Glomerular visceral epithelial cell (primary cell): ENCODE results near the gene EVC.

Experiments
- DNase-seq: peaks from one replicate; pipeline ENCODE4 v3.0.0-alpha.2; 2016; ENCODE audit errors: extremely low spot score

The EVC gene

DNA sequence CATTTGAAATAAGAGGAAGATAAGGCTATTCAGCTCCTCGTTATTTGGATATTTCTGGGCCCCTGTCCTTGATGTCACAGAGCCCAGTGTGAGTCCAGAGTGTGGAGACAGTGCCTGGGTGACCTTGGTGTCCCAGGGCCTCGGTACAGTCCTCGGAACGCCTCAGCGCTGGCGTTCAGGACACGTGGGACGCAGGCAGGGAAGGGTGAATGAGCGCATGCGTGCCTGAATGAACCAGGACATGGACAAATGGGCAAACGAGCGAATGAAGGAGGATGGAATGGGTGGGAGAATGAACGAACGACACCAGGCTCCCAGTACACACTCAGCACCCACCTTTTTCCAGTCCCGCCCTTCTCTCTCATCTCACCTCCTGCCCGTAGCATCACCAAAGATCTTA lies 44.2 kb downstream of the EVC start:
- DNase-seq, result no peak

DNA sequence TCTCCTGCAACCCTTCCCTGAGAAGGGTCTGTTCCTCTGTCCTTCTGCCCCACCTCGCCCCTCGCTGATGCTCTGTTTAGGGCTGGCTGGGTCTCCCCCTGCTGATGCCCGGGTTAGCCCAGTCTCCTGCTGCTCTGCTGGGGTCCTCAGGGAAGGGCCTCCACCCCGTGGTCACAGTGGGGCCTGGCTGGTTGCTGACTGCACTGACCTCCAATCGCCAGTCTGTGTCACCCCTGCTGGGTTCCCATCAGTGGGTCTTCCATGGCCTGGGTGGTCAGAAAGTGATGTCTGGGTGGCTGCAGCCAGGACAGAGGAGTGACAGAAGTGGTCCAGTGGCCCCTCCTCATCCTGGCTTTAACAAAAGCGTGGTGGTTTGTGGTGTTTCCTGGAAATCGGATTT lies 44.7 kb downstream of the EVC start:
- no peak for DNase-seq

DNA sequence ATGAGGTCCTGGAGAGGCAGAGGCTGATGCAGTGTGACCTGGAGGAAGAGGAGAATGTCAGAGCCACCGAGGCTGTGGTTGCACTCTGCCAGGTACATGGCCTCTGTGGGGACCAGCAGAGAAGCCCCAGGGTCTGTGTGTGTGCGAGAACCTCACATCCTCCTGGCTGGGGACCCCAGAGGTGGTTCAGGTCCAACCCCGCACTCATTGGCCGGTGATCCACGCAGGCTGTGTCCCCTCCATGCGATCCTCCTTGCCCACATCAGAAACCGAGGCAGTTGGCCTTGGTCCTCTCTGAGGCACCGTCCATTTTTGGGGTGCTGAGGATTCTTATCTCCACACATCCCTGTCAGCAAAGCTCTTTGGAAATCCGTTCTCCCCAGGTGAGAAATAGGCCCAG lies 45.3 kb downstream of the EVC start:
- no peak for DNase-seq

DNA sequence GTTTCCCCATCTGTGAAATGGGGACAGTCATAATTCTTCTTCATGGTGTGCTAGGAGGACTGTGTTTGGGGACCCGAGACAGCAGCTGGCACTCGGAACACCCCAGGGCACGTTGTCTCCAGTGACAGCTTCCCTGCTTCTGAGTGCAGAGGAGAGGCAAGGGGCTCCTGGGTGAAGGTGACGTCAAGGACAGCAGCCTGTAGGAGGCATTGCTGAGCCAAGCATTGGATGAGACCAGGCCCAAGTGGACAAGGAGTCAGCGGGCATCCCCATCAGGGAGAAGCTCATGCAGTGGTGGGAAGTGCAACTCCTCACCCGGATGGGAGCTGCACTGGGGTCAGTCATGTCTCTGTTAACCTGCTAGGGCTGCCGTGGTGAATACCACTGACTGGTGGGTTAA lies 46.1 kb downstream of the EVC start:
- no peak for DNase-seq

DNA sequence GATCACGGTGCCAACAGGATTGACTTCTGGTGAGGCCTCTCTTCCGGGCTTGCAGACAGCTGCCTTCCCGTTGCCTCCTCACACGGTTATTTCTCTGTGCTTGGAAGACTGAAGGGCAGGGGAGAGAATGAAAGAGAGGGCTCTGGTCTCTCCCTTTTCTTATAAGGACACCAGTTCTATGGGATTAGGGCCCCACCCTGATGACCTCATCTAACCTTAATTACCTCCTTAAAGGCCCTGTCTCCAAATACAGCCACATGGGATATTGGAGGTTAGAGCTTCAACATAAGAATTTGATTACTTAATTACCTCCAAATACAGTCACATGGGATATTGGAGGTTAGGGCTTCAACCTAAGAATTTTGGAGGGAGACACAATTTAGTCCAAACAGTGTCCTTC lies 46.5 kb downstream of the EVC start:
- no peak for DNase-seq

DNA sequence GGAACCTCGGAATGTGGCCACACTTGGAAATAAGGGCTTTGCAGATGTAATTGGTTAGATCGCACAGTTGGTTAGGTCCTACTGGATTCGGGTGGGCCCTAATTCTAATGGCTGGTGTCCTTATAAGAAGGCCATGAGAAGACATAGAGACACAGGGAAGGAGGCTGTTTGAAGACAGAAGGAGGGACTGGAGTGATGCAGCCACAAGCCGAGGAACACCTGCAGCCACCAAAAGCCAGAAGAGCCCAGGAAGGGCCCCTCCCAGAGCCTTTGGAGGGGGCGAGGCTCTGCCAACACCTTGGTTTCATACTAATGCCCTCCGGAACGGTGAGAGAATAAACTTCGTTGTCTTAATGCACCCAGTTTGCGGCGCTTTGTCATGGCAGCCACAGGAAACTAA lies 47.0 kb downstream of the EVC start:
- DNase-seq, result no peak

DNA sequence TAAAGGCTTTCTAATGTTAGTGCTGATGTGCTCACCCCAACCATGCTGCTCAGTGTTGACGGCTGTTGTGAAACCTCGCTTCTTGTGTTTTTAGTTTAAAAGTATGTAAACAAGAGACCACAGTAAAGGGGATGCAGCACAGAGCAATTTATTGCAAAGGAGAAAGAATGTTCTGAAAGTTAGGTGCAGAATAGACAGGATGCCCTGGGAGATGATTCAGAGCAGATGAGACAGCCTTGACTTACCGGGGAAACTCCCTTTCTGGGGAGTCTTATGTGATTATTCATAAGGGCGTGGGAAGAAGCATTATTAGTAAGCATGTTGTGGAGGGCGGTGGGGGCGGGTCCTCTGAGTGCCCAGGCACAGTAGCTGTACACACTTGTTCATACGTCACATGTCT lies 47.7 kb downstream of the EVC start:
- peak; percentile 93 for DNase-seq

DNA sequence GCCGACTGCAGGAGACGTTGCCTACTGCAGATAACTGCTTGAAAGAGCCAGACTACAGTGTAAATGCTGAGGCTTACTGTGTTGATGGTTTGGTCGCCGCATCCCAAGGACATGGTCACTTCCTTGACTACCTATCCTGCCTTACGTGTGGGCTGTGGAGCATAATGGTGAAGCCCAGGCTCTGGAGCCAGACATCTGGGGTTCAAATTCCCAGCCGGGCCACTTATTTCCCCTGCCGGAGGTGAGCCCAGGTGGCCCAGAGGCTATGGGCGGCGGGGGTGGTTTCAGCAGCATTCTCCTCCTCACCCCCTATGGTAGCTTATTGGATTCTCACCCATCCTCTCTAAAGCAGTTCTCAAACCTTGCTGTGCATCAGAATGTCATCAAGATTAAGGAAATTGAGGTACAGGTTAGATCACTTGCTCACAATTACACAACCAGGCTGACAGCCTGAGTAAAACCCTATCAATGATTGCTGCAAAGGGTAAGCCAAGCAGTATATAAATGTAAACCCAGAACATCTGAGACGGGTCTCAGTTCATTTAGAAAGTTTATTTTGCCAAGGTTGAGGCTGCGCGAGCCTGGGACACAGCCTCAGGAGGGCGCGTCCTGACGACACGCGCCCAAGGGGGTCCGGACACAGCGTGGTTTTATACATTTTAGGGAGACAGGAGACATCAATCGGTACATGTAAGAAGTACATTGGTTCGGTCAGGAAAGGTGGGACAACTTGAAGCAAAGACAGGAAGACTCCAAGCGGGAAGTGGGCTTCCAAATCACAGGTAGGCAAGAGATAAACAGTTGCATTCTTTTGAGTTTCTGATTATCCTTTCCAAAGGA lies 48.5 kb downstream of the EVC start:
- DNase-seq, result no peak

DNA sequence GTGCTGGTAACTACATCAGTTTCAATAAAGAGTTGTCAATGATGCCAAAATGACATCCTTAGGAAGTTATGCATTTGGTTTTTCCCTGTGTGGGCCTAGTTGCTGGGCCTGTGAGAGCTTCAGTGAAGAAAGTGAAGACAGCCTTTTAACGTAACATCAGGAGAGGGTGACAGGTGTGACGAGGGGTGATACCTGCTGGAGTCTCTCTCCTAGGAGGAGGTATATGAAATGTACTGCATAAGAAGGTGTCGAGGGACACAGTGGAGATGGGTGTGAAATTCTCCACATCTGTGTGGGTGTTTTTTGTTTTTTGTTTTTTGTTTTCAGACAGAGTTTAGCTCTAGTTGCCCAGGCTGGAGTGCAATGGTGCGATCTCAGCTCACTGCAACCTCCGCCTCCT lies 49.2 kb downstream of the EVC start:
- DNase-seq, result no peak

DNA sequence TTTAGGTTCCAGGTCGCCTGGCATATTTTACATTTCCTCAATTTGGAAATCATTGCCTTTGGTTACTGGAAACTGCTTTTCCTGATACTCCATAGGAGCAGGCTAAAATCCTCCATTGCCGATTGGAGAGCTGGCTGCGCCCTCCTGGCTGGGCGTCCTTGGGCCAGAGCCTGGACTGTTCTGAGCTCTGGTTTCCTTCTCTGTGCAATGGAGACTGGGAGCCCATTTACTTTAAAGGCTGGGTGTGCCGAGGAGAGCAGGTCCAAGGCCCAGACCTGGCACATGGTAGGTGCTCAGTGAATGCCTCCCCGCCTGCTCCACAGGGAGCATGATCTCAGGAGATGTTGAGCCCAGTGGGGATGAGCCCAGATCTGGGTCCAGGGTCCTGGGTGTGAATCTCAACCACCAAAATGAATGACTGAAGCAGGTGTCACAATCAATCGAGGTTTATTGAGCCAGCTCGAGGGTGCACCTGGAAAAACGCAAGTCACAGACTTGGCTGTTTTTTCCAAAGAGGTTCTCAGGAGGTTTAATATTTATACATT lies 50.0 kb downstream of the EVC start:
- DNase-seq, result no peak

DNA sequence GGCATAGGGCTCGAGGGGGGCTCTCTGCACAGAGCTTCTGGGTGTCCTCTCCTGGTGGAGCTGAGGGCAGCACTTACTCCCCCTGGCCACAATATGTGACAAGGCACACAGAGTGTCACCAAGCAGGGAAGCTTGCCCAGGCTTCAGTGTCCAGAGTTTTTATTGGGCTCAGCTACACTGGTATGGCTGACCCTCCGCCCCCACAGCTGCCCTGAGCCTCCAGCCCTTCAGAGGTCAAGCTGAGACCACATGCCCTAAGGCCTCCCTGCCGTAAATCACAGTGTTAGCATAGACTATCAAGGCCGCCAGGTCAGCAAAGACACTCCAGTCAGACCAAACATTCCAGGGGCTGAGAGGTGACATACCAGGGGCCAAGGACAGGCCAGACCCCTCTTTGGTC lies 59.0 kb downstream of the EVC start:
- DNase-seq, result no peak

DNA sequence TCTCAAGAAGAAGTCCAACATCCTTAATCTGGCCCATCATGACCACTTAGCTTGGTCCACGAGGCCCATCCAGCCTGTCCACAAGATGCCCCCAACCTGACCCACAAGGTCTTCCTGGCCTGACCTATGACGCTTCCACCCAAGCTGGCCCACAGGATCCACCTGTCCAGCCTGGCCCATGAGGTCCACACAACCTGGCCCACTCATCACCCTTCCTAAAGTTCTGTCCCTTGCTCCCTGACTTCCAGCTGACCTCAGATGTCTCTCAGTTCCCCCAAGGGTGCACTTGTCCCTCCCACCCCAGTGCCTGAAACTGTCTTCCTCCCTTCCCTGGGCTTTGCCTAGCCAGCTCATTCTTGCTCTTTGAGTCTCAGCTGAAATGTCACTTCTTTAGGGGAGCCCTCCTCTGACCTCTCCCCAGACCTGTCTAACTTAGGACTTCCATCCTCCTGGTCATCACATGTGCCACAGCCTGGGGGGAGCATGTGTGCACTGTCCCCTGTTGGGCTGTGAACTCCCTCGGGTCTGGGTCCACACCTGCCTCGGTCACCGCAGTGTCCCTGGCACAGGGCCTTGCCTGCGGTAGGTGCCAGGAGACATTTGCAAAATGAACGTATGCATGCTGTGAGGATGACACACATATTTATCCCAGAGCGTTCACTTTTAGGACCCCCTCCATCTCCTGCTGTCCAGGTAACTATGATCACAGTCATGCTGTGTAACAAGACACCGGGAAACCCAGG lies 61.7 kb downstream of the EVC start:
- no peak for DNase-seq

DNA sequence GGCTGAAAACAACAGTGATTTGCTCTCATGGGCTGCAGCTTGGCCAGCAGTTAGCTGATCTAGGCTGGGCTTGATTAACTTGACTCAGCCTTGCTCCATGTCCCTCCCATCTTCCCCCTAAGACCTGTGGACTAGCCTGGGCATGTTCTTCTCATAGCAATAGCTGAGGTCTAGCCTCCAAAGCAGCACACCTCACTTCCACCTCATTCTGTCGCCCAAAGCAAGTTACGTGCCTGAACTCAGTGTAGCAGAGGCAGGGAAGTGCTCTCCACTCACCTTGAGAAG lies 62.2 kb downstream of the EVC start:
- no peak for DNase-seq

DNA sequence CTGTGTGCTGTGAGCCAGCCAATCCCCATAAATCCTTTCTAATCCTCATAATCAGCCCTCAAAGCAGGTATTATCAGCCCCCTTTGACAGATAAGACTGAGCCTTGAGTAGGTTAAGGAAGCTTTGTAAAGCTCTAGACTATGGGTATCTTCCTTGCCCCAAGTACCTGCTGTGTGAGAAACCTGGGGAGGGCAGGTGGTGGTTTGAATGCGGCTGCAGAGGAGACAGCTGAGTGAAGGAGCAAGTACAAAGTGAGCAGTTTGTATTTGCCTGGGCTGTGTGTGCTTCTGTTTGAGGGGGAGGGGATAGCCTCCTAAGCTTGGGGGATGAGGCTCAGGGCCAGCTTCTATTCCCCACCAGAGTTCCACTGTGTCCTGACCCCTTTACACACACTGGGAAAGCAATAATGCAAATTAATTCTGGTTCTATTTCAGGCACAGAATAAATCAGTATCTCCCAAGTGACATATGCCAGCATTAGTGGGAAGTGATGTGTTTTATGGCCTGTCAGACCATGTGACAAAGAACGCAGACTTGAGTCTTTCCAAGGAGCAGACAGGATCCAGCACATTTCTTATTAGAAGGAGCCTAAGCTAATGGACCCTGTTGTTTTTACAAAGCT lies 63.5 kb downstream of the EVC start:
- DNase-seq, result no peak

DNA sequence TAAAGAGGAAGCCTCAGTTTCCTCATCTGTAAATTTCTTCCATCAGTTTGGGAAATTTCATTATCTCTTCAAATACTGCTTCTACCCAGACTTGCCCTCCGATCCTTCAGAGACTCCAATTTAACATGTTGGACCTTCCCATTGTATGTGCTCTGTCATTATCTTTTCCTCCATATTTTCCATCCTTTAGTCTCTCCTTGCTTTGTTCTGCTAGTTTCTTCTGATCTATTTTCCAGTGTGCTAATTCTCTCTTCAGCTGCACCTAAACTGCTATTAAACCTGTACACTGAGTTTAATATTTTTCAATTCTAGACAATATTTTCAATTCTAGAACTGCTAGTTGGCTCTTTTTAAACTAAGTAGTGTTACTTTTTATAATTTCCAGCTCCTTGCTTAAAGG lies 65.5 kb downstream of the EVC start:
- DNase-seq, result no peak

DNA sequence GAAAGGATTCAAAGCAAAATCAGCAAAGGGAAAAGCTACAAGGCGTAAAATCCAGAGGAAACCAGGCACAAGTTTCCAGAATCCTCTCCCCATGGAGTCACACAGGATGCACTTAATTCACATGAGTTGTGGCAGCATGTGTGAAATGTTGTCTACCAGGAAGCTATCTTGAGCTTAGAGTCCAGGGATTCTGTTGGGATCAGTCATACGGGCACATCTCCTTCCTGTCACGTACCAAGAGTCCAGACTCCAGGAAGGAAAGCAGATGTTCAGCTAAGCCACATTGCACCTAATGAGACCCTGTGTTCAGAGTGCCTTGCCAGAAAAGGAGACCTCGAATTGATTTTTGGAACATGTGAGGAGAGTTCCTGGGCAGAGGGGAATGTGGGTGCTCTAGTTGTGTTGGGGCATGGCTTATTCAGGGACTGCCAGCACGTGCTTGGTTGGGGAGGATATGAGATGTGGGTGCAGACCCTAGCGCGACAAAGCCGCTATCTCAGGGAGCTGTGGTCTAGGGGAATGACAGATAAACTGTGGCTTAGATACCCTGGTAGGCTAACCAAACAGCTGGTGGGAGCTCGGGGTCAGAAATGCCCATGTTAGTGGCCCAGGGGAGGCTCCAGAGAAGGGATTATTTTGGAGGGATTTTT lies 70.0 kb downstream of the EVC start:
- DNase-seq, result peak; percentile 38

DNA sequence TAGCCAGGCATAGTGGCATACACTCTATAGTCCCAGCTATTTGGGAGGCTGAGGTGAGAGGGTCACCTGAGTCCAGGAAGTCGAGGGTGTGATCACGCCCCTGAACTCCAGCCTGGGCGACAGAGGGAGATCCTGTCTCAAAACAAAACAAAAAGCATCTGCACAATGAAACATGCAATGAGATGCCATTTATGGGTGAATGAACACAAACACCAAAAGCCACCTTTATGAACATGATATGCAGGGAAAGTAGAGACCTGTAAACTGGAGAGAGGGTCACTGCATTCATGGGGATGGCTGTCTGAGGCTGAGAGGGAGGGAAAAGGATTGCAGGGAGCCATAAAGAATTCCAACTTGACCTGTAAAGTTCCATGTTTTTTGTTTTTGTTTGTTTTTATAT lies 70.7 kb downstream of the EVC start:
- DNase-seq, result no peak

DNA sequence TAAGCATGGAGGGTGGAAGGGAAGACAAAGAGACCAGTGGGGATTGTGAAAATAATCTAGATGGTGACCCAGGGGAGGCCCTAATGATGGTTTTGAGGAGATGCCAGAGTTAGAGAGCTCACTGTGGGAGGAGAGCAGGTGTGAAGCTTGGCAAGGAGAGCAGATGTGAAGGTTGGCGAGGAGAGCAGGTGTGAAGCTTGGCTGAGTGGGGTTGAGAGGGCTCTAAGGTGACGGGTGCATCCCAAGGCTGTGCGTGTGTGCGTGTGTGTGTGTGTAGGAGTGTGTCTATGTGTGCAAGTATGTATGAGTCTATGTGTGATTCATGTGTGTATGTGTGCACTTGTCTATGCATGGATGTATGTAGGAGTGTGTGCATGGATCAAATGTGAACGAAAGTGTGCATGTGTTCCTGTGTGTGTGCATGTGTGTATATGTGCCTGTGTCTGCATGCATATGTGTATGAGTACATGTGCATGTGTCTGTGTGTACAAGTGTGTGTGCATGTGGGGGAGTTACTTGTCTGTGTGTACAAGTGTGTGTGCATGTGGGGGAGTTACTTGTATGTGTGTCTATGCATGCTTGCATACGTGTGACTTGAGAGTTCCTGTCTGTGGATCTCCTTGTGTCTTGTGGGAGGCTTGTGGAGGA lies 72.0 kb downstream of the EVC start:
- DNase-seq, result no peak

DNA sequence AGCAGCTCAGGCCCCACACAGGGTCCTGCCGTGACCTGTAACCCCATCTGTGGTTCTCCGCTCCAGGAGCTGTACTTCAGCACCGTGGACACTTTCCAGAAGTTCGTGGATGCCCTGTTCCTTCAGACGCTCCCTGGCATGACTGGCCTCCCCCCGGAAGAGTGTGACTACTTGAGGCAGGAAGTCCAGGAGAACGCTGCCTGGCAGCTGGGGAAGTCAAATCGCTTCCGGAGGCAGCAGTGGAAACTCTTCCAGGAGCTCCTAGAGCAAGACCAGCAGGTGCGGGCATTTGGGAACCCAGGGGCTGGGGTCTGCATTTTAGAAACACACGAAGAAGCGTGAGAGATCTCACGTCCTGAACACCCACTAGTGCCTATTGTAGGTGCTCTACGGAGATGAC lies 72.5 kb downstream of the EVC start:
- DNase-seq, result no peak

DNA sequence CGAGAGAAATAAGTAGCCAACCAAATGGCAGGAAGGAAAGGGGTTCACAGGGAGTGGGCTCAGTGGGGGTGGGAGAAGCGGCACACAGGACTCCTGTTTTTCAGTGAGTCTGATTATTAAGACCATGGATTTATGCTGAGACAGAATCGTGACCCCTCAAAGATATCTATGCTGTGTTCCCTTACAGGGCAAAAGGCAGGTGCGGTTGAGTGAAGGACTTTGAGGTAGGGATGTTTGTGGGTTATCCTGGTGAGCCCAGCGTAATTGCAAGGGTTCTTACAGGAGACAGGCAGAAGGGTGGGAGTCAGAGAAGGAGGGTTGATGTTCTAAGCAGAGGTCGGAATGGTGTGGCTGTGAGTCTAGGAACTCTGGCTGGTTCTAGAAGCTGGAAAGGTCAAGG lies 73.0 kb downstream of the EVC start:
- no peak for DNase-seq

DNA sequence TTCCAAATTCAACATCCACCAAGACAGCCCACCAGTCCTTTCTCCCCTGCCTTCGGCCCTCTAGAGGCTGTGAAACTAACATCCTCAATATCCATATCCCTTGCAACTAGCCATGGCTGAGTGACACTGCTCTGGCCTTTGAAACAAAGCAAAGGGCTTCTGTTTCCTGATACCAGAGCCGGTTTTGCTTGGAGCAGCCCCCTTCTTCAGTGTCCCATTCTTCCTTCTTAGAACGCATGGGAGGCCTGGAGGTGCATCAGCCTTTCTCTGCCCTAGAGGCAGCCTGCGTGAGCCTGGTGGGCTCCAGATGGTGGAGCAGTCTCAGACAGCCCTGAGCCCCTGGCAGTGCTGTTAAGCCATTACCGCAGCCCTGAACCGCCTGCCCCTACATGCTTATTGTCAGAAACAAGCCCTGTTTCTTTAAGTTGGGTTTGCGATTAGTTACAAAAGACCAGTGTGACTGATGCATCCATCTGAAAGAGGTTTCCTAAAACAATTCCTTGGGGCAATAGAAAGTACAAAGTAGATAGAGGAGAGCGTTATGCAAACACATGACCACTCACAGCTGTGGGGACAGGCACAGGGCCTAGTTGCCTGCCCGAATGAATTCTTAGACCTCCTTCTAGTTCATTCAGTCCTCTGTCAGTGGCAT lies 74.1 kb downstream of the EVC start:
- no peak for DNase-seq
